HepG2 (cell line): Measurements from ENCODE around the gene GJC1. TPM values are rescaled to one million over a fixed set of nuclear protein-coding genes. Genes with fewer than 3 reads are reported as not detected.
A peak's percentile ranks its signal among the peaks of the same experiment; 100 is the strongest.

Experiments
- ATF7 ChIP-seq, 2 experiments: fragments of 450-650 bp in 1 of 2; sonication (generic) in 1 of 2; formaldehyde crosslinking in 1 of 2; IDR thresholded peaks; 2 replicates each; pipeline versions ENCODE4 v1.4.0 to v1.6.1; 2016 to 2020; ENCODE audit warnings: antibody characterized with exemption in 1 of 2, mild to moderate bottlenecking in 1 of 2, missing genetic modification reagents in 1 of 2
- ATF7-NPFF ChIP-seq: sonication (generic); formaldehyde crosslinking; IDR thresholded peaks from 2 replicates; pipeline ENCODE4 v1.8.1; 2023; ENCODE audit warnings: mild to moderate bottlenecking, low read depth, missing genetic modification reagents, moderate library complexity
- DNMT1 ChIP-seq: sonication (generic); formaldehyde crosslinking; IDR thresholded peaks from 2 replicates; pipeline ENCODE4 v1.5.1; 2020; ENCODE audit warnings: mild to moderate bottlenecking, missing genetic modification reagents
- GABPA ChIP-seq, 2 experiments: IDR thresholded peaks; 2 replicates each; pipeline ENCODE4 v1.6.1; 2011 to 2016; ENCODE audit warnings: low read depth in 2 of 2, low read length in 1 of 2, missing biosample characterization in 1 of 2, missing genetic modification characterization in 1 of 2
- GMEB2 ChIP-seq: IDR thresholded peaks from 2 replicates; pipeline ENCODE4 v1.6.1; 2016; ENCODE audit warnings: missing biosample characterization, missing genetic modification reagents, low read depth
- HNF4G ChIP-seq, 2 experiments: sonication (generic) in 1 of 2; formaldehyde crosslinking in 1 of 2; IDR thresholded peaks; 2 replicates each; pipeline versions ENCODE4 v1.4.0 to v1.6.1; 2011 to 2020; ENCODE audit warnings: borderline replicate concordance in 2 of 2, low read depth in 2 of 2, mild to moderate bottlenecking in 2 of 2, low read length in 1 of 2, missing genetic modification reagents in 1 of 2, moderate library complexity in 1 of 2
- KAT7 ChIP-seq: IDR thresholded peaks from 2 replicates; pipeline ENCODE4 v1.6.1; 2018; ENCODE audit warnings: borderline replicate concordance, missing compliant biosample characterization
- KMT2A ChIP-seq: sonication (generic); formaldehyde crosslinking; IDR thresholded peaks from 2 replicates; pipeline ENCODE4 v1.4.0; 2020; ENCODE audit warnings: missing genetic modification reagents
- RFX1 ChIP-seq: fragments of 450-650 bp; IDR thresholded peaks from 2 replicates; pipeline ENCODE4 v1.6.1; 2017
- STAT5B ChIP-seq: sonication (generic); formaldehyde crosslinking; IDR thresholded peaks from 2 replicates; pipeline ENCODE4 v1.4.0; 2020; ENCODE audit warnings: missing genetic modification reagents
- TFDP1 ChIP-seq: IDR thresholded peaks from 2 replicates; pipeline ENCODE4 v1.6.1; 2016; ENCODE audit warnings: missing compliant biosample characterization, missing genetic modification reagents, borderline replicate concordance
- ZNF609 ChIP-seq: sonication (generic); formaldehyde crosslinking; IDR thresholded peaks from 2 replicates; pipeline ENCODE4 v1.4.0; 2020; ENCODE audit warnings: mild to moderate bottlenecking, missing genetic modification reagents, borderline replicate concordance
- ZNF687 ChIP-seq: sonication (generic); formaldehyde crosslinking; IDR thresholded peaks from 2 replicates; pipeline ENCODE4 v1.5.1; 2020; ENCODE audit warnings: mild to moderate bottlenecking, missing genetic modification reagents, moderate library complexity
- ZNF839 ChIP-seq: sonication (generic); formaldehyde crosslinking; IDR thresholded peaks from 2 replicates; pipeline ENCODE4 v1.4.0; 2020; ENCODE audit warnings: missing genetic modification reagents, mild to moderate bottlenecking, borderline replicate concordance
- polyA plus RNA-seq, 8 experiments: library from polyadenylated mRNA; depleted of rRNA in 3 of 8; stranded (reverse) in 7 of 8; unstranded in 1 of 8; fragments of >200 nt; fragmentation: Illumina TruSeq in 4 of 8; extraction: Trizol in 4 of 8; gene quantifications; 2 replicates each; pipeline versions ENCODE4 v1.2.1 to v1.2.3, GENCODE V29; 2011 to 2016; ENCODE audit warnings: low read depth in 4 of 8, missing spikeins in 1 of 8, mixed read lengths in 1 of 8; ENCODE audit not compliant: insufficient read depth in 1 of 8
- total RNA-seq, 5 experiments: library from RNA; depleted of rRNA; stranded (reverse); fragments of >200 nt; fragmentation: Illumina TruSeq; extraction: Trizol; gene quantifications; 2 replicates each; pipeline ENCODE4 v1.2.3, GENCODE V29; 2016; ENCODE audit warnings: low read depth in 1 of 5

Gene GJC1
- total and polyA plus RNA-seq, 2 of the 13 experiments (the other 11 are each of a cell fraction or from before 2014, with no cell fraction given), result 1.7 TPM

GRCh38 chr17:44863061-44863918 is 33.2 kb upstream of the GJC1 start (continued):
- no peak for TF ChIP-seq GMEB2 (CRISPR knock-in tag)
- TF ChIP-seq ZNF687 (CRISPR knock-in tag), result no peak
- TF ChIP-seq ATF7-NPFF (CRISPR knock-in tag), result no peak
- TF ChIP-seq HNF4G (IDR thresholded peaks at IDR 0.05; ENCODE audit: borderline replicate concordance, low read depth, low read length), result no peak
- TF ChIP-seq HNF4G (CRISPR knock-in tag; IDR thresholded peaks at IDR 0.05; ENCODE audit: borderline replicate concordance, low read depth), result no peak
- TF ChIP-seq ZNF839, result 0 out of 2 replicates have a peak, but pooled peaks have one; percentile 51
- no peak for TF ChIP-seq KMT2A (CRISPR knock-in tag)
- TF ChIP-seq KAT7 (CRISPR knock-in tag), result no peak
- no peak for TF ChIP-seq ATF7 (IDR thresholded peaks at IDR 0.05)
- no peak for TF ChIP-seq ATF7 (CRISPR knock-in tag; IDR thresholded peaks at IDR 0.05)
- no peak for TF ChIP-seq ZNF609
- no peak for TF ChIP-seq GABPA (IDR thresholded peaks at IDR 0.05; ENCODE audit: low read depth, low read length)
- TF ChIP-seq GABPA (CRISPR knock-in tag; IDR thresholded peaks at IDR 0.05; ENCODE audit: low read depth), result no peak
- no peak for TF ChIP-seq TFDP1 (CRISPR knock-in tag)
- no peak for TF ChIP-seq STAT5B (CRISPR knock-in tag)
- TF ChIP-seq DNMT1 (CRISPR knock-in tag), result no peak
- TF ChIP-seq RFX1, result no peak
